OCI-LY7 (cell line): ENCODE data around the gene MXD4. TPM values are rescaled to one million over a fixed set of nuclear protein-coding genes. Genes with fewer than 3 reads are reported as not detected.
"Not testable (repeated sequence)": the region's sequence is repeated elsewhere in the genome, so short reads cannot be mapped to it uniquely, and the experiment has no call there.

Source experiments
- BruUV-seq: library from RNA; stranded (reverse); fragments of 400-500 nt; replicated peaks from 2 replicates; lab custom pipeline; 2021; lab: Mats Ljungman, UMichigan
- CTCF ChIA-PET: fragments of 300-600 bp; sonication (Branson Sonifier 250); formaldehyde crosslinking; loops from one replicate; lab custom pipeline; 2022; ENCODE audit warnings: antibody characterized with exemption; ENCODE audit not compliant: unreplicated experiment; lab: Charles Lee
- POLR2A ChIA-PET: fragments of 300-600 bp; sonication (Branson Sonifier 250); formaldehyde crosslinking; loops from one replicate; lab custom pipeline; 2022; ENCODE audit warnings: antibody characterized with exemption; lab: Charles Lee
- DNase-seq: peaks from one replicate; pipeline ENCODE4 v3.0.0-alpha.2; 2015; ENCODE audit warnings: low spot score
- H2AFZ ChIP-seq: fragments of 200-600 bp; sonication (generic), shearing (Covaris generic); 2 replicates; pipeline ENCODE4 v1.6.1; 2014; ENCODE audit warnings: mild to moderate bottlenecking, antibody characterized with exemption, low read length, moderate library complexity
- H3K27ac ChIP-seq: fragments of 200-600 bp; sonication (generic); 2 replicates; pipeline ENCODE4 v1.5.1; 2014; ENCODE audit warnings: mixed run types, low read depth, mild to moderate bottlenecking, moderate library complexity, low read length, inconsistent platforms; ENCODE audit not compliant: poor library complexity, severe bottlenecking
- H3K36me3 ChIP-seq: fragments of 200-600 bp; sonication (generic); 2 replicates; pipeline ENCODE4 v1.6.1; 2014; ENCODE audit warnings: mild to moderate bottlenecking, antibody characterized with exemption, low read length, moderate library complexity, mixed read lengths; ENCODE audit not compliant: insufficient read depth
- H3K4me1 ChIP-seq: fragments of 200-600 bp; sonication (generic); 2 replicates; pipeline ENCODE4 v1.5.1; 2014; ENCODE audit warnings: mild to moderate bottlenecking, low read length; ENCODE audit not compliant: insufficient read depth, poor library complexity, severe bottlenecking
- H3K4me2 ChIP-seq: fragments of 200-600 bp; sonication (generic); 2 replicates; pipeline ENCODE4 v1.6.1; 2014; ENCODE audit warnings: mild to moderate bottlenecking, low read length
- H3K4me3 ChIP-seq: fragments of 200-600 bp; sonication (generic); 2 replicates; pipeline ENCODE4 v1.5.1; 2014; ENCODE audit warnings: mild to moderate bottlenecking, low read depth, low read length; ENCODE audit not compliant: poor library complexity, severe bottlenecking
- H3K79me2 ChIP-seq: fragments of 200-600 bp; sonication (generic); 2 replicates; pipeline ENCODE4 v1.6.1; 2016; ENCODE audit warnings: low read depth, mild to moderate bottlenecking, low read length, moderate library complexity, mixed read lengths; ENCODE audit not compliant: insufficient read depth
- H3K9me2 ChIP-seq: fragments of 200-600 bp; sonication (generic); 2 replicates; pipeline ENCODE4 v1.6.1; 2016; ENCODE audit warnings: mild to moderate bottlenecking, low read length, mixed read lengths; ENCODE audit not compliant: insufficient read depth
- H3K9me3 ChIP-seq: fragments of 200-600 bp; sonication (generic); 2 replicates; pipeline ENCODE4 v1.6.1; 2014; ENCODE audit warnings: mild to moderate bottlenecking, mixed run types, low read length, mixed read lengths
- H4K20me1 ChIP-seq: fragments of 200-600 bp; sonication (generic); 2 replicates; pipeline ENCODE4 v1.6.1; 2014; ENCODE audit warnings: mild to moderate bottlenecking, antibody characterized with exemption, low read length, moderate library complexity, mixed read lengths; ENCODE audit not compliant: insufficient read depth
- EZH2phosphoT487 ChIP-seq: fragments of 200-600 bp; sonication (generic); IDR thresholded peaks from 2 replicates; pipeline ENCODE4 v1.6.1; 2018; ENCODE audit warnings: low read depth, borderline replicate concordance, mild to moderate bottlenecking, mixed run types, antibody characterized with exemption, low read length, moderate library complexity, mixed read lengths
- intact Hi-C: fragments of 100-400 bp; cut with micrococcal nuclease; formaldehyde crosslinking; loops from one replicate; pipeline ENCODE4 v1.10.0; 2022; ENCODE audit not compliant: unreplicated experiment
- total RNA-seq, 2 experiments: library from RNA; depleted of rRNA in 1 of 2; stranded (reverse); fragments of >200 nt in 1 of 2; shearing (Covaris generic) in 1 of 2; gene quantifications; 2 replicates each; pipeline ENCODE4 v1.2.3, GENCODE V29; 2014 to 2022
- TF ChIP-seq, protein P1 (sequence below): fragments of 200-600 bp; sonication (generic); conservative IDR thresholded peaks from 2 replicates; pipeline ENCODE4 v1.5.1; 2014; ENCODE audit warnings: mild to moderate bottlenecking, antibody characterized with exemption, low read length, moderate library complexity, mixed read lengths

The MXD4 gene
- total RNA-seq, 2 experiments from 2014 or later = 3.0 to 11.6 TPM

DNA sequence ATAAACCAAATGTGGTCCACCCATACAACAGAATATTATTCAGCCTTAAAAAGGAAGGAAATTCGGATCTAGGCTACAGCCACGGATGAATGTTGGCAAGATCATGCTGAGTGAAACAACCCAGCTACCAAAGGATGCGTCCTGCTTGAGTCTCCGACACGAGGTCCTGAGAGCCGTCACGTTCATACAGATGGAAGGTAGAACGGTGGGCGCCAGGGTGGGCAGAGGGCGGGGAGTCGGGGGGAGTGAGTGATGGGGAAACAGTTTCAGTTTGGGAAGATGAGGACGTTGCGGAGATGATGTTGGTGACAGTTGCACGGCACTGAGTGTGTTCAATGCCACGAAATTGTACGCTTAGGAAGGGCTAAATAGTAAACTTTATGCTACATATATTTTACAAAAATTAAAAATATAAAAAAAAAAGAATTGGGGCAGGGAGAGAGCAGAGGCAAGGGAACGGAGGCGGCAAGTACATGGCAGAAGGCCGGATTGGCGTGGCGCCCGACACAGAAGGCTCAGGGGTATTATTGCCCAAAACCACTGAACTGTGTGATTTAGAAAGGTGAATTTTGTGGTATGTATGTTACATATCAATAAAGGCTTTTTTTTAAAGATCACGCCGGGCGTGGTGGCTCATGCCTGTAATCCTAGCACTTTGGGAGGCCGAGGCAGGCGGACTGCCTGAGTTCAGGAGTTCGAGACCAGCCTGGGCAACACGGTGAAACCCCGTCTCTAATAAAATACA, 14.8 kb upstream of the MXD4 start:
- no peak for TF ChIP-seq EZH2phosphoT487
- TF ChIP-seq, protein P1, sequence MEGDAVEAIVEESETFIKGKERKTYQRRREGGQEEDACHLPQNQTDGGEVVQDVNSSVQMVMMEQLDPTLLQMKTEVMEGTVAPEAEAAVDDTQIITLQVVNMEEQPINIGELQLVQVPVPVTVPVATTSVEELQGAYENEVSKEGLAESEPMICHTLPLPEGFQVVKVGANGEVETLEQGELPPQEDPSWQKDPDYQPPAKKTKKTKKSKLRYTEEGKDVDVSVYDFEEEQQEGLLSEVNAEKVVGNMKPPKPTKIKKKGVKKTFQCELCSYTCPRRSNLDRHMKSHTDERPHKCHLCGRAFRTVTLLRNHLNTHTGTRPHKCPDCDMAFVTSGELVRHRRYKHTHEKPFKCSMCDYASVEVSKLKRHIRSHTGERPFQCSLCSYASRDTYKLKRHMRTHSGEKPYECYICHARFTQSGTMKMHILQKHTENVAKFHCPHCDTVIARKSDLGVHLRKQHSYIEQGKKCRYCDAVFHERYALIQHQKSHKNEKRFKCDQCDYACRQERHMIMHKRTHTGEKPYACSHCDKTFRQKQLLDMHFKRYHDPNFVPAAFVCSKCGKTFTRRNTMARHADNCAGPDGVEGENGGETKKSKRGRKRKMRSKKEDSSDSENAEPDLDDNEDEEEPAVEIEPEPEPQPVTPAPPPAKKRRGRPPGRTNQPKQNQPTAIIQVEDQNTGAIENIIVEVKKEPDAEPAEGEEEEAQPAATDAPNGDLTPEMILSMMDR = no peak
- Histone ChIP-seq H3K27ac (no peak overlapping the region), H3K79me2 (no peaks in the 10 kb centered on the region), H4K20me1 (no peaks in the 10 kb centered on the region), H3K9me2 (no peaks in the 10 kb centered on the region), H3K36me3 (no peaks in the 10 kb centered on the region), H3K4me1 (peaks cover 8% of the 10 kb centered on the region), H3K9me3 (no peaks in the 10 kb centered on the region), H3K4me3 (no peak overlapping the region), H3K4me2 (no peak overlapping the region), H2AFZ (no peak overlapping the region)
- BruUV-seq = no TSS peak
- intact Hi-C loops = no loop called here
- DNase-seq = no peak
- POLR2A ChIA-PET = no interaction called here
- CTCF ChIA-PET = no interaction called here

DNA sequence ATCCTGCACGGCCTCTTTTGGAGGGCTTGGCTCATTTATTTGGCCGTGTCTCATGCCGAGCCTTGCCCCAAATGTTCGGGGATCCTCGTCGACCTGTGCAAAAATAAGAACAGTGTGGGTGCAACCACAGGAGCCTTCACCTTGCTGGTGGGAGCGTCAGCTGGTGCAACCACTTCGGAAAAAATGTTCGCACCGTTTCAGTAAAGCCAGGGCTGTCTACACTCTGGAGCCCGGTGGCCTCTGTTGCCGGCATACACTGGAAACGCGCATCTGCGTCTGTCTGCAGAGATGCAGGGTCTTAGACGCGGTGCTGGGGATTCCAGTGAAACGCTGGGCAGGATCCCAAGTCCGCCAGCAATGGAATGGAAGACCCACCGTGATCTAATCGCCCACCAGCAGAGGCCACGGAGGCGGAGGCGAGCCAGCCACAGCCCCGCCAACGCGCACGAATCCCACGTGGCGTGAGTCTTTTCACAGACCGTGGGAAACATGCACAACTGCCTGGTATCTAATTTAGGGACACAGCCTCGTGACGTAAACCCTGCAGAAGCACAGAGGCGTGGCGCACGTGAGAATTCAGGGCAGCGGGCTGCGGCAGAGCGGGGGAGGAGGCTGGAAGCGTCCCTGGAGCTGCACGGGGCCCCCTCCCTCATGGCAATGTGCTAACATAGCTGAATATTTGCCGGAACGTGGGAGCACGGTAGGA, 13.8 kb upstream of the MXD4 start:
- no peak for DNase-seq
- ChIA-PET POLR2A (no interaction called here), CTCF (no interaction called here)
- Histone ChIP-seq H3K36me3 (no peaks in the 10 kb centered on the region), H3K27ac (no peak overlapping the region), H3K4me1 (no peaks in the 10 kb centered on the region), H3K9me2 (no peaks in the 10 kb centered on the region), H3K4me3 (no peak overlapping the region), H3K9me3 (no peaks in the 10 kb centered on the region), H4K20me1 (no peaks in the 10 kb centered on the region), H3K79me2 (no peaks in the 10 kb centered on the region), H3K4me2 (no peak overlapping the region), H2AFZ (no peak overlapping the region)
- no TSS peak for BruUV-seq
- intact Hi-C loops = no loop called here
- TF ChIP-seq EZH2phosphoT487 = no peak
- TF ChIP-seq, protein P1 = no peak

DNA sequence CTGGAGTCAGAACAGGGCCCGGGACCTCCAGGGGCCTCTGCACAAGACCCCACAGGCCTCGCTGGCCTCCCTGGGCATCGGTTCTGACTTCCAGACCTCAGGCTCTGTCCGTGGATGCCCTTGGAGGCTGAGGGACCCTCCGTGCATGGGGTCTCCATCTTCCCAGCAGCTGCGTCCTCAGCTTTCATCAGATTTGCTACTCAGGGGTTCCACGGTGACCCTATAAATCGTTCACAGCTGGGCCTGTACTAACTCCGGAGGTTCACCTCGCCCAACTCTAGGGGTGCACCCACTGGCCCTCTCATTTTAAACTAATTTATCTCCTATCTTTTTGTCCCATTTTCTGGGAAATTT, 13.1 kb upstream of the MXD4 start:
- CTCF ChIA-PET, H4K20me1 ChIP-seq, BruUV-seq, H3K4me3 ChIP-seq, H3K4me1 ChIP-seq, H3K79me2 ChIP-seq, DNase-seq, H3K36me3 ChIP-seq, H3K9me3 ChIP-seq, POLR2A ChIA-PET, H3K9me2 ChIP-seq, intact Hi-C loops, H2AFZ ChIP-seq, H3K4me2 ChIP-seq, H3K27ac ChIP-seq: not testable (repeated sequence)
